Posterior vena cava (tissue), 2 donors: ENCODE data around the gene ZNF700. TPM values are rescaled to one million over a fixed set of nuclear protein-coding genes. Genes with fewer than 3 reads are reported as not detected.
"Not testable (repeated sequence)": the region's sequence is repeated elsewhere in the genome, so short reads cannot be mapped to it uniquely, and the experiment has no call there.

Experiments used
- DNase-seq: peaks from one replicate; pipeline ENCODE4 v3.0.0-alpha.2; 2020; ENCODE audit warnings: low spot score
- intact Hi-C, 2 donors: fragments of 100-400 bp; cut with DNase I; formaldehyde crosslinking; loops; one replicate each; pipeline versions ENCODE4 v1.14.1 to v1.14.2; 2022 to 2023
- long read RNA-seq, 2 donors: library from polyadenylated mRNA; unstranded; transcript quantifications; one replicate each; pipeline ENCODE4 v2.0.0, GENCODE V29; 2020 to 2021
- total RNA-seq, 2 donors: library from RNA; stranded (reverse); fragmentation: NEBNext Ultra II Directional; extraction: Animal tissue kit (Norgen Biotek cat#: 25700); gene quantifications; one replicate each; pipeline ENCODE4 v1.2.1, GENCODE V29; 2021
- donor health status: DM: yes; HTN: yes; CAD: no.
- donor health status: DM: yes; HTN: yes; CAD: no.

Gene ZNF700
- 10 to 100 TPM in 1 of 2 donors, 1 to 10 TPM in 1; 9.9 to 11.6 TPM for total RNA-seq
- long read RNA-seq, donor 1, partial matches to known transcripts, result 1 of 4 reads
- long read RNA-seq, donor 1, other reads (novel, unspliced or antisense), result 0 of 4 reads
- long read RNA-seq, donor 2, partial matches to known transcripts, result 0 of 1 reads
- long read RNA-seq, donor 2, other reads (novel, unspliced or antisense), result 0 of 1 reads

DNA sequence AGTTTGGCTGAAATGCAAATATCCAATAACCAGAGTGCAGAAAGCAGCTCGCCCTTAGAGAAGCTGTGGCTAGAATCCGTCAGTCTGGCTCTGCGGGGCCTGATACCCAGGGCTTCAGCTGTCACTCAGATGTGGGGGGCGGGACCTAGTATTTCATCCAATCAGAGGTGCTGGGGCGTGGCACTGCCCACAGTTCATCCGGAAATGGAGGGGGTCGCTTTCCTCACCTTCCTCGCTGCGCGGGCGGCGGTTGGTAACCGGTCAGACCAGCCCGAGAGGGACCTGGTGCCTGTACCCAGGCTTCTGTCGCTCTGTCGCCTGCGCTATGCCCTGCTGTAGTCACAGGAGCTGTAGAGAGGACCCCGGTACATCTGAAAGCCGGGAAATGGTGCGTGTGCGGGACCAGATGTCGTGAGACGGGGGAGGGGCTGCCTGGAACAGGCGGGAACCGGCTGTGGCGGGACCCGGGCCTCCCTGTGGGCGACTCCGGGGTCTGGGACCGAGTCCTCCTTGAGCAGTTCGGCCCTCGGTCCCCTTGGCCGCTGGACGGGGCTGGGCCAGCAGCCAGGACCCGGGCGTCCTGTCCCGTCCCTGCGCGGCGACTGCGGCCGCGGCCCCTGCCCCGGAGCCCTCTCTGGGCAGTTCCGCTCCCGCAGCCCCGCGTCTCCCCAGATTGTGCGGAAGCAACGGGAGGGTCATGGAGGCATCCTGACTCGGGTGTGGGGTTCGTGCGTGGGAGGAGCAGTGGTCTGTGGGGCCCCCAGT lies at the start of gene ZNF700:
Gene ZNF700 (plus strand): TSS at position 222 of the 765 bp plus-strand sequence. CDS start 104 bp downstream, at position 326.
- intact Hi-C loops, result loop anchor here (2.0 kb wide), 2 partner anchors 56 to 62 kb away; no protein-coding TSS in a partner anchor
- DNase-seq, result peak; percentile 97

DNA sequence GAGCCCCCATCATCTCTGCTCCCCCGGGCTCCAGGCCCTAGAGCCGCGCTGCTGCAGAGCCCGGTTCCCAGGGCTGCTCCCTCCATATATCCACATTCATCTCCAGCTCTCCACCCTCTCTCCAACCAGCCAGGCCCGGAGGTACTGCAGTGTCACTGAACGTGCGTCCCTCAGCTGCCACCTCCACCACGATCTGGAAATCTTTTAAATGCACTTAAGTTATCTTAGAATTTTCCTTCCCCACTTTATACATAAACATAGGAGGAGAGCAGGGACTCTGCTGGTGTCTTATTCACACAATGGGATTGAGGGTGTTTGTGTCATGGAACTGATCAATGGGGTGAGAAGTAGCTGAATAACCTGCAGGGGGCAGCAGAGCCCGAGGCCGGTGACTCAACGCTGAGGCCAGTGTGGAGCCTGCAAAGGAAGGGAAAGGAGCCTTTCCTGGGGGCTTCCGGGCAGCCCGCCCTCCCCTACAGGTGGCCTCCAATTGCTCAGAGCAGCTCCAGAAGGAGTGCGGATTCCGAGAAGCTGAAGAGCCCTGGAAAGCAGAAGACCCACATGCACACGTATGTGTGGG lies 45.1 kb upstream of the ZNF700 start:
- intact Hi-C loops, result loop anchor here in 1 of 2 donors (5.0 kb wide), 1 partner anchor 108 kb away; no protein-coding TSS in a partner anchor
- not testable (repeated sequence) for DNase-seq

DNA sequence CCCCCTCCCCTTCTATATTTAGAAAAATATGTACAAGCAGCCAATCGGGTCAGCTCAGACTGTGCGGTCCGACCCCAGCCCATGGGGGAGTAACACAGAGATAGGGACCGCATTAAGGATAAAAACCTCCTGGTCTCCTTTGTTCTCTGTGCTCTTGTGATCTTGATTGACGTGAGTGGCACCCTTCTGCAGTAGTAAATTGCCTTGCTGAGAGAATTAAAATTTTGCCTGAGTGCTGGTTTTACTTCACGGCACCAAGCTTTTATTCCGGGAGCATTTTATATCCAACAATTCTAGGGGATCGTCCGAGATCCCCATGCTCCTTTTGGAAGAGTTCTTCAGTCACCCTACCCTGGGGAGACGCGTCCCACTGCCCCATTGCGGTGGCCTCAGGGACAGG lies 44.3 kb upstream of the ZNF700 start:
- intact Hi-C loops, result loop anchor here in 1 of 2 donors (5.0 kb wide), 1 partner anchor 107 kb away; no protein-coding TSS in a partner anchor
- DNase-seq, result no peak

DNA sequence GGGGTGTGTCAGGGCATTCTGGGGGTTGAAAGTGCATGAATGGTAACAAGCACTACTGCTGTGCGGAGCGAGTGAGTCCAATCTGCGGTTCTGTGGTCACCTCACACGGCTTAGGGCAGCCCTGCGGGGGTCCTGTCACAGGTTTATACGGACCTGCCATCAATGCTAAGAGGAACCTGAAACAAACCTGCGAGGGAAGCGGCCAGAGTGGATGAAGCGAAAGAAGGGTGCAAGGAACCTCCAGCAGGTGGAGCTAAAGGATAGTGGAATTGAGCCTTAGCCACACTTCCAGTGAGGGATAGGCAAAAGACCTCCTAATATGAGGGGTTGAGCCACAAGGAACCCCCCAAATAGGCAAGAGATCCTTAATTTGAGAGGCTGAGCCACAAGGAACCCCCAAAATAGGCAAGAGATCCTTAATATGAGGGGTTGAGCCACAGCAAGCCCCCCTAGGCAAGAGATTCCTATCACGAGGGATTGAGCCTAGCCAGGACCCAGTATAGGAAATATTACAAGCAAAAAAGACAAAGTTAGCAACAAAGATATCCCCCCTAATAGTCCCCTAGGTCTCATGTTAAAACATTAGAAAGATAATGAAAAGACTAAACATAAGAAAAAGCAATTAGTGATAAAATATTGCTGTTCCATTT lies 43.6 kb upstream of the ZNF700 start:
- no peak for DNase-seq
- intact Hi-C loops, result loop anchor here in 1 of 2 donors (5.0 kb wide), 1 partner anchor 106 kb away; no protein-coding TSS in a partner anchor

DNA sequence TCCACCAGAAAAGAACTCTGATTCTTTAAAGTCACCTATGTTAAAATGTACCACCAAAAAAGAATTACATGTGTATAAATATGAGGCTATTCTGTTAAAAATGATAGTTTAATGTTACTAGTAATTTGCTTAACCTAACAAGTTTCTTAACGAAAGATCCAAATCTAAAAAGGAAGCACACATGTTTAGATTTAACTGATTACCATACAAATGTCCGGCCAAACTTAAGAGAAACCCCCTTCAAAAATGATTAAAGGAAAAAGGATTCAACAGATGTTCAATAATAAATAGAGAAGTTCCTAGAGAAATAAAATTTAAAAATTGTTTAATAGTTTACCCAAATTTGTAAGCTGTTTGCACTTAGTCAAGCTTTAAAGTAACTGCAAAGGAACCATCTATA lies 42.3 kb upstream of the ZNF700 start:
- intact Hi-C loops, result loop anchor here in 1 of 2 donors (5.0 kb wide), 1 partner anchor 105 kb away; no protein-coding TSS in a partner anchor
- no peak for DNase-seq

DNA sequence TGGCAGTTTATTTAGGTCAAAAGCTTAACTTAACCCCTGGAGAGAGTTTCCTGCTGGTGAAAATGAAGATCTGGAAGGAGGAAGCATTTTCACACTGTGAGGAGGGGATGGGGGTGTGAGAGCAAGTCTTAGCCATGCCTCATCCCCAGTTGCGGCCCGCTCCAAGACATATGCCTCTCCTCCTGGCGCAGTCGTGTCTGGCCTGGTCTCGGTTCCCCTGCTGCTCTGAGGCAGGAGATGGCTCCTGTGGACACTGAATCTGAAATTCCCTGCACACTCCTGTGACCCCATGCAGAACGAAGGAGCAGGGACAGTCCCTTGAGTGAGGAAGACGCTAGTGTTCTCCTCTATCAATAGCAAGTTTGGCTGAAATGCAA lies 37.7 kb upstream of the ZNF700 start:
- intact Hi-C loops, result no loop called here

DNA sequence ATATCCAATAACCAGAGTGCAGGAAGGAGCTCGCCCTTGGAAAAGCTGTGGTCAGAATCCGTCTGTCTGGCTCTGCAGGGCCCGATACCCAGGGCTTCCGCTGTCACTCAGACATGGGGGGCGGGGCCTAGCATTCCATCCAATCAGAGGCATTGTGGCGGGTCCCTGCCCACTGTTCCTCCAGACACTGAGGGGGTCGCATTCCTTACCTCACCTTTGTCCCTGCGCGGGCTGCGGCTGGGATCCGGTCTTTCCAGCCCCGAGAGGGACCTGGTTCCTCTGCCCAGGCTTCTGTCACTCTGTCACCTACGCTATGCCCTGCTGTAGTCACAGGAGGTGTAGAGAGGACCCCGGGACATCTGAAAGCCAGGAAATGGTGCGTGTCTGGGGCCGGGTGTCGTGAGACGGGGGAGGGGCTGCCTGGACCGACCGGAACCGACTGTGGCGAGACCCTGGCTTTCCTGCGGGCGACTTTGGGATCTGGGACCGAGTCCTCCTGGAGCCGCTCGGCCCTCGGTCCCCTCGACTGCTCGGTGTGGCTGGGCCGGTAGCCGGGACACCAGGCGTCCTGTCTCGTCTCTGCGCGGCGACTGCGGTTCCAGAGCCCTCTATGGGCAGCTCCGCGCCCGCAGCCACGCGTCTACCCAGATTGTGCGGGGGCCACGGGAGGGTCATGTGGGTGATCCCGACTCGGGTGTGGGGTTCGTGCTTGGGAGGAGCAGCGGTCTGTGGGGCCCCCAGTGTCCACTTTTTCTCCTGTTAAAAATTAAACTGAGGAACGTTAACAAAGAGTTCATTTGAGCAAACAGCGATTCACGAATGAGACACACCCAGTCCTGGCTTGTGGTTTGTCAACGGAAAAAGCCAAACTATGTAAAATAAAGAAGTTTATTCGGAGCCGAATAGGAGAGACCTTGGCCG lies 37.0 kb upstream of the ZNF700 start, which contains the start of gene ZNF69:
Gene ZNF69 (plus strand): TSS at position 172 of the 921 bp plus-strand sequence. CDS start 142 bp downstream, at position 314.
- intact Hi-C loops, result no loop called here
- peak; percentile 91 for DNase-seq

More for the DNA sequence above, 37.7 kb upstream of the ZNF700 start:
- DNase-seq, result no peak

DNA sequence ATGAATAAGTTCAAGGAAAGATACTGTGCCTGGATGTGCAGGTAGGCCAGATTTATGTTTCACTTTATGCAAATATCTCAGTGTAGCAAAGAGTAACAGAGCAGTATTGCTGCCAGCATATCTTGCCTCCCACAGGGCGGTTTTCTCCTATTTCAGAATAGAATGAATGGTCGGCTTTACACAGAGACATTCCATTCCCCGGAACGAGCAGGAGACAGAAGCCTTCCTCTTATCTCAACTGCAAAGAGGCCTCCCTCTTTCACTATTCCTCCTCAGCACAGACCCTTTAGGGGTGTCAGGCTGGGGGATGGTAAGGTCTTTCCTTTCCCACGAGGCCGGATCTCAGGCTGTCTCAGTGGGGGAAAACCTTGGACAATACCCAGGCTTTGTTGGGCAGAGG lies 35.0 kb upstream of the ZNF700 start:
- DNase-seq, intact Hi-C loops: not testable (repeated sequence)

DNA sequence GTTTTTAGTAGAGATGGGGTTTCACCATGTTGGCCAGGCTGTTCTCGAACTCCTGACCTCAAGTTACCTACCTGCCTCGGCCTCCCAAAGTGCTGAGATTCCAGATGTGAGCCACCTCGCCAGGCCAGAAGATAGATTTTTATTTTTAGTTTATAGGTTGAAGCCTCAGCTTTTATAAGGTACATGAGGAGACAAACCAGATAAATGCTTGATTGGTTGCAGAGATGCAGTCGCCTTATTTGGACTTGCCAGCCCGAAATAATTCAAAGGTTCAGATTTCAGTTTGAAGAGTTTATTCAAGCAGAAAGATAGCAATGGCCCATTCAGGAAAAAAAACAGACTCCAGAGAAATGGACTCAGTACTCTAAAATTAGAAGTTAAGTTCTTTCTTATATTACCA lies 34.3 kb upstream of the ZNF700 start:
- intact Hi-C loops, result no loop called here
- DNase-seq, result no peak

DNA sequence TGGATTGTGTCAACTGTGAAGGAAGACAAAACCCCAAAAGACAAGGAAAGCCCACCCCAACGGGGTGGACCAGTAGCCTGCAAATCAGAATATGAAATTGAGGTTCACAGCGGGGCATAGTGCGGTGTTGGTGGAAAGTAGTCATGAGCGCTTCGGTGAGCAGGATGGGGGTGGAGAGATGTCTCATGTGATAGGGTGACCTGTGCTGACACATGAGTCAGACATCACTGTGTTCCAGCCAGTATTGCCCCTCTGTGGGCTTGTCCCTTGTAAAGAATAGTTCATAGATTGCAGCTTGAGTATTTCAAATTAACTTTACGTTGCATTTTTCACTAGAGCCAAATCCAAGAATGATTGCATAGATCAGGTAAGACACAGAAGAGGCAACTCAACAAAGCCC lies 30.1 kb upstream of the ZNF700 start:
- DNase-seq, result no peak
- intact Hi-C loops, result no loop called here

DNA sequence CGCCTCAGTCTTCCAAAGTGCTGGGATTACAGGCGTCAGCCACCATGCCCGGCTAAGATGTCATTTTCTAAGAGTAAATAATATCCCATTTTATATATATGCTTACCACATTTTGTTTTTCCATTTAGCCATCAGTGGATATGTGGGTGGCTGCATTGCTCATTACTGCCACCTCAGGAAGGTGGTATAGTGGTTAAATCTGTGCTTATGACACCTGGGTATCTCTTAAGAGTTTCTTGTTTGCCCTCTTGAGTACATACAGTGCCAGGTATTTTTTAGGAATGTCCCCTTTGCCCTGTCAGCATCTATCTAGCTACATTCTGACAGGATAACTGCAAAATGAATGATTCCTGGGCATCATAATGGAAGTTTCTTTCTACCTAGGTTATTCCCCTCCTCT lies 22.7 kb upstream of the ZNF700 start:
- intact Hi-C loops, result no loop called here
- DNase-seq, result no peak

DNA sequence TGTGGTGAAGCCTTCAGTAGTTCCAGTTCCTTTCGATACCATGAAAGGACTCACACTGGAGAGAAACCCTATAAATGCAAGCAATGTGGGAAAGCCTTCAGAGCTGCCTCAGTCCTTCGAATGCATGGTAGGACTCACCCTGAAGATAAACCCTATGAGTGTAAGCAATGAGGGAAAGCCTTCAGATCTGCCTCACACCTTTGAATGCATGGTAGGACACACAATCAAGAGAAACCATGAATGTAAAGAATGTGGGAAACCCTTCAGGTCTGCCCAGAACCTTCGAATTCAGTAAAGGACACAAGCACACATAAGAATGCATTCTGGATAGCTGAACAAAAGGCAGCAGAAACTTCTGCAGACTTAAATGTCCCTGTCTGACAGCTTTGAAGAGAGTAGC lies 19.0 kb upstream of the ZNF700 start:
- no peak for DNase-seq
- intact Hi-C loops, result no loop called here

DNA sequence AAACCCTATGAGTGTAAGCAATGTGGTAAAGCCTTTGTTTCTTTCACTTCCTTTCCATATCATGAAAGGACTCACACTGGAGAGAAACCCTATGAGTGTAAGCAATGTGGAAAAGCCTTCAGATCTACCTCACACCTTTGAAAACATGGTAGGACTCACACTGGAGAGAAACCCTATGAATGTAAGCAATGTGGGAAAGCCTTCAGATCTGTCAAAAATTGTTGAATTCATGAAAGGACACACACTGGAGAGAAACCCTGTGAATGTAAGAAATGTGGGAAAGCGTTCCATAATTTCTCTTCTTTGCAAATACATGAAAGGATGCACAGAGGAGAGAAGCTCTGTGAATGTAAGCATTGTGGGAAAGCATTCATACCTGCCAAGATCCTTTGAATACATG lies 13.0 kb upstream of the ZNF700 start:
- intact Hi-C loops, DNase-seq: not testable (repeated sequence)

DNA sequence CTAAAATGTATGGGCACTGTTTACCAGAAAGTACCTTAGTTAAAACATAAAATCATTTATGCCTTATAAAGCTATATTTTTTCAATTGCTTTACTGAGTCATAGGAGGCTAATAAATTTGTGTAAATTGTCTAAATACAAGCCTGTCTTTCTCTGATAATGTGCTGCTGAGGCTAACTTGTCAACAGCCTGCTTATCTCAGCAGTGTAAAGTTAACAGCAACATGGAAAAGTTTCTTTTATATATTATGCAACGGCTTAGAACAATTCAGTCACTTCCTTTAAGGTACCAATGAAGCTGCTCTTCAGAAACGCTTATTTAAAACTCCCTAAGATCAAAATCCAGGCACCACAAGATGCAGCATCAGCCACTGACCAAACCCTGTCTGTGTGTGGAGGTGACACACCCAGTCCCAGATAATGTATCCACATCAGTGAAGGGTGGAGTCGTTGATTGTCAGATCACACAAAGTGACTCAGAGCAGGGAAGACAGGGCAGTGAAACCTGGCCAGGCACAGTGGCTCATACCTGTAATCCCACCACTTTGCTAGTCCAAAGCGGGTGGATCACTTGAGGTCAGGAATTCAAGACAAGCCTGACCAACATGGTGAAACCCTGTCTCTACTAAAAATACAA lies 10.4 kb upstream of the ZNF700 start:
- intact Hi-C loops, DNase-seq: not testable (repeated sequence)

DNA sequence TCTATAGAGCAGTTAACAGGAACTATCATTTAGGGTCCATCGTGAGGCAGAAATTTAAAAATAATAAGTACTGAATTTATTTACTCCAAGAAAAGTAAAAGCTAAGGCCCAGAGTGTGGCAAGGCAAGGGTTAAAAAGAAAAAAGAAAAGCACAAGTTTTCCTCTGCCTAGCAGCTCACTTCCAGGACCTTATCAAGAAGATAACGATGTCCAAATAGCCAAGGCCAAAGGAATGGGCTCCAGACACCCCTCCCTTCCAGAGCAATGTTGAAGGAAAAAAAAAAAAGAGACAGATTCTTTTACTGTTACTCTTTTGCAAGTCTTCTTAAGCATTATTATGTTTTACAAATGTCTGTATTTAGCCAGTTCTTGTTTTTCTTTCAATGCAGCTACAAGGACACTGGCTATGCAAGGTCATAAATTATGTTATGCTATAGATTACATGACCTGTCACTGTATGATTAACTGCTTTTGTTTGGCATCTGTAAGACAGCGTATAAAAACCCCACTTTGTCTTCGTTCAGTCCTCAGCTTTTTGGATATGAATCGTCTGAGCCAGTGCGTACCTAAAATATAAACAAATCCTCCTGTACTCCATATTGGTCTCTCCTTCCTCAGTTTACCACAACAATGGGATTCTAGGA lies 2.9 kb upstream of the ZNF700 start:
- no peak for DNase-seq

DNA sequence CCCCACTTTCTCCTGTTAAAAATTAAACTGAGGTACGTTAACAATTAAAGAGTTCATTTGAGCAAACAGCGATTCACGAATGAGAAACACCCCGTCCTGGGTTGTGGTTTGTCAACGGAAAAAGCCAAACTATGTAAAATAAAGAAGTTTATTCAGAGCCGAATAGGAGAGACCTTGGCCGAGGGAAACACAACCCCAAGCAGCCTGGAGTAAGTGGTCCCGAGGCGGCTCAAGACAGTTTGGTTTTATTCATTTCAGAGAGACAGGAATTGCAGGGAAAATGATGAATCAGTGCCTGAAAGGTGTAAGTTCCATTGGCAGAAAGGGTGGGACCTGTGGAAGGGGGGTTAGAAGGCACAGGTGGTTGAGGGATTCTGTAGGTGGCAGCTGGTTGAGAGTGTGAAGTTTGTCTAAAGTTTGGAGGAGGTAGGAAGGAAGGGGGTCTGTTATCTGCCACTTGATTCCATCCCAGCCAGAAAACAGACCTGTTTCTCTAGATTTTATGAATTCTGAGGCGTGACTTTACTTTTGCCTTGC lies 812 bp downstream of the ZNF700 start:
- intact Hi-C loops, result loop anchor here (2.0 kb wide), 2 partner anchors 55 to 61 kb away; no protein-coding TSS in a partner anchor
- not testable (repeated sequence) for DNase-seq

More for the DNA sequence above, 2.9 kb upstream of the ZNF700 start:
- intact Hi-C loops, result no loop called here

DNA sequence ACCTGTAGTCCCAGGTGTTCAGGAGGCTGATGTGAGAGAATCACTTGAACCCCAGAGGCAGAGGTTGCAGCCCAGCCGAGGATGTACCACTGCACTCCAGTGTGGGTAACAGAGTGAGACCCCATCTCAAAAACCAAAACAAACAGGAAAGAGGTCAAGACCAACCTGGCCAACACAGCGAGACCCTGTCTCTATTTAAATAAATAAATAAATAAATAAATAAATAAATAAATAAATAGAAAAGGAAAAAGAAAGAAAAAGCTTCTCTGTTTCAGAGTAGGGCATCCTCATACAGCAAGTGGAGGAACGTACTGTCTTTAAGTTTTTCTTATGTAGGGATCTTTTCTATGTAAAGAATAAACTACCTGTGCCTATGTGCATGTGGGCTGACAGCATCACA lies 2.3 kb downstream of the ZNF700 start:
- intact Hi-C loops, result no loop called here
- no peak for DNase-seq
